Fibroblast of lung (primary cell): ENCODE data around the gene HNF1B. TPM values are rescaled to one million over a fixed set of nuclear protein-coding genes. Genes with fewer than 3 reads are reported as not detected.

Experiments used
- DNase-seq, 2 donors: peaks; one replicate each; pipeline versions ENCODE4 v3.0.0 to v3.0.0-alpha.2; 2010; ENCODE audit warnings: low read depth in 2 of 2
- H2AFZ ChIP-seq: 2 replicates; pipeline ENCODE4 v1.5.1; 2012; ENCODE audit warnings: low read length, control low read depth, inconsistent platforms
- H3K27ac ChIP-seq: 2 replicates; pipeline ENCODE4 v1.5.1; 2011; ENCODE audit warnings: low read length, control low read depth; ENCODE audit not compliant: insufficient read depth
- H3K27me3 ChIP-seq: 2 replicates; pipeline ENCODE4 v1.5.1; 2011; ENCODE audit warnings: mild to moderate bottlenecking, low read length; ENCODE audit not compliant: control insufficient read depth, insufficient read depth
- H3K36me3 ChIP-seq: 2 replicates; pipeline ENCODE4 v1.5.1; 2011; ENCODE audit warnings: low read length; ENCODE audit not compliant: control insufficient read depth, insufficient read depth
- H3K4me1 ChIP-seq: 2 replicates; pipeline ENCODE4 v1.5.1; 2011; ENCODE audit warnings: low read length; ENCODE audit not compliant: control insufficient read depth, insufficient read depth; ENCODE audit errors: extremely low read depth
- H3K4me2 ChIP-seq: 2 replicates; pipeline ENCODE4 v1.5.1; 2011; ENCODE audit warnings: low read length, control low read depth; ENCODE audit not compliant: insufficient read depth; ENCODE audit errors: extremely low read depth
- H3K4me3 ChIP-seq, 4 experiments: fragments of 200-600 bp in 1 of 4; sonication (generic) in 1 of 4; replicated peaks in 1 of 4; 2 replicates each; pipeline ENCODE4 v1.5.1; 2011 to 2016; ENCODE audit warnings: low read length in 4 of 4, low read depth in 3 of 4, mild to moderate bottlenecking in 3 of 4, control low read depth in 2 of 4, inconsistent platforms in 1 of 4, mixed read lengths in 1 of 4; ENCODE audit not compliant: insufficient read depth in 1 of 4; ENCODE audit errors: control extremely low read depth in 1 of 4
- H3K79me2 ChIP-seq: 2 replicates; pipeline ENCODE4 v1.5.1; 2012; ENCODE audit warnings: mild to moderate bottlenecking, low read length, inconsistent platforms; ENCODE audit not compliant: control insufficient read depth, insufficient read depth
- H3K9ac ChIP-seq: 2 replicates; pipeline ENCODE4 v1.5.1; 2011; ENCODE audit warnings: mild to moderate bottlenecking, low read length, control low read depth; ENCODE audit not compliant: insufficient read depth
- H3K9me3 ChIP-seq: 2 replicates; pipeline ENCODE4 v1.5.1; 2012; ENCODE audit warnings: low read depth, low read length; ENCODE audit not compliant: control insufficient read depth, insufficient read depth
- H4K20me1 ChIP-seq: 2 replicates; pipeline ENCODE4 v1.5.1; 2011; ENCODE audit warnings: low read length; ENCODE audit not compliant: control insufficient read depth, insufficient read depth; ENCODE audit errors: extremely low read depth
- EZH2 ChIP-seq: IDR thresholded peaks from 2 replicates; pipeline ENCODE4 v1.5.1; 2012; ENCODE audit warnings: low read length, control low read depth, mild to moderate bottlenecking; ENCODE audit errors: missing control alignments
- polyA plus RNA-seq, 2 donors: library from polyadenylated mRNA; depleted of rRNA in 1 of 2; stranded (reverse) in 1 of 2; unstranded in 1 of 2; fragments of >200 nt; gene quantifications; 2 replicates each; pipeline ENCODE4 v1.2.1, GENCODE V29; 2011 to 2012; ENCODE audit warnings: missing spikeins in 1 of 2
- total RNA-seq: library from RNA; depleted of rRNA; stranded (reverse); fragments of >200 nt; gene quantifications from 2 replicates; pipeline ENCODE4 v1.2.1, GENCODE V29; 2014
- TF ChIP-seq, protein P1 (sequence below), 2 donors: IDR thresholded peaks in 1 of 2; conservative IDR thresholded peaks in 1 of 2; 1 replicate in 1 of 2; 2 replicates in 1 of 2; pipeline ENCODE4 v1.5.1; 2011 to 2012; ENCODE audit warnings: low read length in 2 of 2, control low read depth in 1 of 2, inconsistent platforms in 1 of 2, low read depth in 1 of 2, mild to moderate bottlenecking in 1 of 2

The HNF1B gene
- total and polyA plus RNA-seq, 2 donors (not counting 1 experiment from before 2014, with no cell fraction given): not detected

DNA sequence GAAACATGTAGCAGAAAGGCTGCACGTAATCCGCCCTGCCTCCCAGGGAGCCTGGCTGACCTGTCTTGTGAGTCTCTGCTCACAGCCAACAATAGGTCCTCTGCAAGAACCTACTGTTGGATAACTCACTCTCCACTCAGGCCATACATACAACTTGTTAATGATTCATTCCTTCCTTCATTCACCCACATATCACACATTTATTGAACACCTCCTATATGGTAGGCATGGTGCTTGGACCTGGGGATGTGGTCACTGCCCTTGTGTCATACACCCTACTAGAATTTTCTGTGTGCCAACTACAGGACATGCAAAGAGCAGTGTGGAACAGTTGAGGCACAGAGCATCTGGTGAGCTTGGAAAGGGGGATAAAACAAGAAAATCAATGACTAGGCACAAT lies 28.1 kb upstream of the HNF1B start:
- no peaks in the 10 kb centered on the region for H3K4me1 ChIP-seq
- H4K20me1 ChIP-seq: no peaks in the 10 kb centered on the region
- no peak overlapping the region for H2AFZ ChIP-seq
- no peak overlapping the region for H3K9ac ChIP-seq
- H3K27me3 ChIP-seq: no peaks in the 10 kb centered on the region
- no peak overlapping the region for H3K27ac ChIP-seq
- no peaks in the 10 kb centered on the region for H3K36me3 ChIP-seq
- H3K79me2 ChIP-seq: no peaks in the 10 kb centered on the region
- no peak overlapping the region for H3K4me3 ChIP-seq
- H3K4me2 ChIP-seq: no peak overlapping the region
- DNase-seq: no peak
- H3K9me3 ChIP-seq: no peaks in the 10 kb centered on the region
- no peak for TF ChIP-seq EZH2
- TF ChIP-seq, protein P1, sequence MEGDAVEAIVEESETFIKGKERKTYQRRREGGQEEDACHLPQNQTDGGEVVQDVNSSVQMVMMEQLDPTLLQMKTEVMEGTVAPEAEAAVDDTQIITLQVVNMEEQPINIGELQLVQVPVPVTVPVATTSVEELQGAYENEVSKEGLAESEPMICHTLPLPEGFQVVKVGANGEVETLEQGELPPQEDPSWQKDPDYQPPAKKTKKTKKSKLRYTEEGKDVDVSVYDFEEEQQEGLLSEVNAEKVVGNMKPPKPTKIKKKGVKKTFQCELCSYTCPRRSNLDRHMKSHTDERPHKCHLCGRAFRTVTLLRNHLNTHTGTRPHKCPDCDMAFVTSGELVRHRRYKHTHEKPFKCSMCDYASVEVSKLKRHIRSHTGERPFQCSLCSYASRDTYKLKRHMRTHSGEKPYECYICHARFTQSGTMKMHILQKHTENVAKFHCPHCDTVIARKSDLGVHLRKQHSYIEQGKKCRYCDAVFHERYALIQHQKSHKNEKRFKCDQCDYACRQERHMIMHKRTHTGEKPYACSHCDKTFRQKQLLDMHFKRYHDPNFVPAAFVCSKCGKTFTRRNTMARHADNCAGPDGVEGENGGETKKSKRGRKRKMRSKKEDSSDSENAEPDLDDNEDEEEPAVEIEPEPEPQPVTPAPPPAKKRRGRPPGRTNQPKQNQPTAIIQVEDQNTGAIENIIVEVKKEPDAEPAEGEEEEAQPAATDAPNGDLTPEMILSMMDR (conservative IDR thresholded peaks at IDR 0.05 in 1 of 2, IDR thresholded peaks at IDR 0.05 in 1 of 2; ENCODE audit: low read depth in 1 of 2, low read length in 2 of 2): no peak

DNA sequence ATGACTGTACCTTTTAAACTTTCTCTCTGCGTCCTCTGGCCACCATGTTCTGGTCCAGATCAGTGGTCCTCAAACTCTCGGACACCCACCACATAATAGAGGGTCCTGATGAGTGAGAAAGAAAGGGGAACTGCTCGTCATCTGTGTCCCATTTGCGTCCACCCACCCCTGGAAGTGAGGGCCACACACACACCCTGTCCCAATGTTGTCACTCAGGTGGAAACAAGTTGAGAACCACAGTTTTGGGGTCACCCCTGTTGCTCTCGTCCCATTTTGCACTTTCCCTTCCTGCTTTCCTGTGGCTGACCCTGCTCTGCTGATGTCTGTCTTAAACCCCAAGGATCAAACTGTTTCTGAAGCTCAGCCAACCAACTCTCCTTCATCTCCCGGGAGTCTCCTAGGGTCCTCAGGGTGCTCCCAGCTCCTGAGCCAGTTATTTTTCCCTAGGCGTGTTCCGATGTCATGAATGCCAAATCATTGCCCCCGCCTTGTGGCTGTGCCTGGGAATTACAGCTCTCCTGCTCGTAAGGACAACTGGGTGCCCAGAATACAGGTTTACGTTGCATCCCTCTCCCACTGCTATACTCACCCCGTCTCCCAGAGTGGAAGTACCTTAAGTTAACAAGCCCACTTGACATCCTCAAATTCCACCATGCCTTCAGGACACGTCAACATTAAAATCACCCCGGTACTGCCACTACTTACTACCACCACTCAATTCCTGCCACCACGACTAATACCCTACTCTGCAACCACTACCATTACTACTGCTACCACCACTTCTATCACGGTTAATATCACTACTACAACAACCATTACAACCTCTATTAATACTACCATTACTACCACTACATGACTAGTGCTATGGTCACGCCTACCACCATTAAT lies 26.0 kb upstream of the HNF1B start:
- H3K9ac ChIP-seq: no peak overlapping the region
- H3K4me3 ChIP-seq: no peak overlapping the region
- no peak for TF ChIP-seq EZH2
- TF ChIP-seq, protein P1 (conservative IDR thresholded peaks at IDR 0.05 in 1 of 2, IDR thresholded peaks at IDR 0.05 in 1 of 2; ENCODE audit: low read depth in 1 of 2, low read length in 2 of 2): peak; percentile 81 to 90

DNA sequence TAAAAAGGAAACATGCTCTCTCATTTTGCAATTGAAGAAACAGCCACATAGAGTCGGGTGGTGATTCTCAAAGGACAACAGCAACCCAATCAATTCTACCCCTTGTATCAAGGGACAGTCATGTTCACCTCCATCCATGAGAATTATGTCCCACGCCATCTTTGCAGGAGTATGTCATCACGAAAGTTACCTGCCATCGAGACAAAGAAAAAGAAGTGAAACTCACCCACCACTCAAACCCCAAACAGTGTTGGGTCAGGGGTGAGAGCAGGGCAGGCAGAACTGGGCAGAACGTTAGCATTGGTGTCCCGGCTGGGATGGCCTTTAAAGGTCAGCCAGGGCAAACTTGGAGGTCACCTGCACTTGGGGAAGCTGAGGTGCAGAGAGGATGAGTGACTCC lies 24.2 kb upstream of the HNF1B start:
- peaks cover 4% of the 10 kb centered on the region for H3K27me3 ChIP-seq
- no peaks in the 10 kb centered on the region for H3K36me3 ChIP-seq
- no peaks in the 10 kb centered on the region for H3K79me2 ChIP-seq
- no peak overlapping the region for H3K27ac ChIP-seq
- no peak overlapping the region for H2AFZ ChIP-seq
- H3K4me2 ChIP-seq: no peak overlapping the region
- no peaks in the 10 kb centered on the region for H3K9me3 ChIP-seq
- TF ChIP-seq, protein P1 (conservative IDR thresholded peaks at IDR 0.05 in 1 of 2, IDR thresholded peaks at IDR 0.05 in 1 of 2; ENCODE audit: low read depth in 1 of 2, low read length in 2 of 2): no peak
- TF ChIP-seq EZH2: no peak
- H3K4me1 ChIP-seq: no peaks in the 10 kb centered on the region
- no peaks in the 10 kb centered on the region for H4K20me1 ChIP-seq
- no peak overlapping the region for H3K4me3 ChIP-seq
- no peak overlapping the region for H3K9ac ChIP-seq
- no peak for DNase-seq

More for the DNA sequence above, 26.0 kb upstream of the HNF1B start:
- Histone ChIP-seq H3K9me3 (no peaks in the 10 kb centered on the region), H3K79me2 (no peaks in the 10 kb centered on the region), H3K27ac (no peak overlapping the region), H3K4me2 (no peak overlapping the region), H4K20me1 (no peaks in the 10 kb centered on the region), H3K27me3 (no peaks in the 10 kb centered on the region), H2AFZ (no peak overlapping the region), H3K36me3 (no peaks in the 10 kb centered on the region), H3K4me1 (no peaks in the 10 kb centered on the region)
- DNase-seq: peak; percentile 51 to 63
